Stimulated activated naive B cell treated with anti-CD40 and anti-IgM and Interleukin-4, amounts not matched to agents 10 μg/mL and 1 μg/mL and 100 μg/mL, for 72 hours (primary cell): Measurements from ENCODE around the gene PODN.
A peak's percentile ranks its signal among the peaks of the same experiment; 100 is the strongest.

ENCODE experiments used
- ATAC-seq, 2 donors: fragments of 150-1000 bp; cut with Tn5 transposase; replicated peaks; 2 replicates each; pipeline ENCODE4 v1.10.0; 2021; ENCODE audit warnings: moderate library complexity in 1 of 2
- DNase-seq: peaks from one replicate; pipeline ENCODE4 v3.0.0; 2021
- H3K27ac Mint-ChIP-seq: one replicate; pipeline ENCODE4 v1.8.0; 2022; ENCODE audit warnings: mild to moderate bottlenecking, mixed read lengths
- H3K27me3 Mint-ChIP-seq, 2 donors: one replicate each; pipeline ENCODE4 v1.8.0; 2022; ENCODE audit warnings: mixed read lengths in 2 of 2
- H3K36me3 Mint-ChIP-seq, 2 donors: one replicate each; pipeline ENCODE4 v1.8.0; 2022; ENCODE audit warnings: mixed read lengths in 2 of 2, mild to moderate bottlenecking in 1 of 2
- H3K4me1 Mint-ChIP-seq, 2 donors: one replicate each; pipeline ENCODE4 v1.8.0; 2022; ENCODE audit warnings: mixed read lengths in 2 of 2, mild to moderate bottlenecking in 1 of 2
- H3K4me3 Mint-ChIP-seq, 2 donors: one replicate each; pipeline ENCODE4 v1.8.0; 2022; ENCODE audit warnings: mild to moderate bottlenecking in 2 of 2, mixed read lengths in 2 of 2, moderate library complexity in 1 of 2
- H3K9me3 Mint-ChIP-seq, 2 donors: one replicate each; pipeline ENCODE4 v1.8.0; 2022; ENCODE audit warnings: mixed read lengths in 2 of 2, mild to moderate bottlenecking in 1 of 2

PODN gene

GRCh38 chr1:53061859-53062707 lies at the start of gene PODN:
PODN (plus strand) TSS chr1:53062213; CDS start chr1:53069856, 7,643 bp downstream.
- Mint-ChIP-seq H3K27ac (no peak within 1 kb of the TSS), H3K27me3 (peaks cover 40 to 52% of the 10 kb centered on the region in 2 donors), H3K9me3 (no peaks in the 10 kb centered on the region), H3K4me1 (peaks cover 6 to 11% of the 10 kb centered on the region in 2 donors), H3K4me3 (peak within 1 kb of the TSS; percentile 44 to 64), H3K36me3 (no peaks in the 10 kb centered on the region)
- no peak for DNase-seq
- peak; percentile 34 to 54 for ATAC-seq

GRCh38 chr1:53014791-53015507 lies 47.1 kb upstream of the PODN start:
- peaks cover 3 to 19% of the 10 kb centered on the region in 2 donors for H3K36me3 Mint-ChIP-seq
- peaks cover 16 to 24% of the 10 kb centered on the region in 2 donors for H3K4me1 Mint-ChIP-seq
- DNase-seq, result peak; percentile 78
- no peaks in the 10 kb centered on the region for H3K27me3 Mint-ChIP-seq
- H3K27ac Mint-ChIP-seq, result peak overlapping the region; percentile 84
- peak overlapping the region; percentile 87 to 95 for H3K4me3 Mint-ChIP-seq
- peak; percentile 99 to 100 for ATAC-seq
- no peaks in the 10 kb centered on the region for H3K9me3 Mint-ChIP-seq

- Mint-ChIP-seq H3K4me3 (peak overlapping the region; percentile 87 to 95), H3K4me1 (peaks cover 16 to 24% of the 10 kb centered on the region in 2 donors), H3K27me3 (no peaks in the 10 kb centered on the region), H3K27ac (peak overlapping the region; percentile 68), H3K36me3 (peaks cover 3 to 19% of the 10 kb centered on the region in 2 donors), H3K9me3 (no peaks in the 10 kb centered on the region)
- DNase-seq (no peak), ATAC-seq (no peak)
Observed at GRCh38 chr1:53015508-53015860, 46.5 kb upstream of the PODN start.

- no peaks in the 10 kb centered on the region for H3K27me3 Mint-ChIP-seq
- H3K36me3 Mint-ChIP-seq, result peaks cover 3 to 23% of the 10 kb centered on the region in 2 donors
- ATAC-seq (no peak), DNase-seq (no peak)
- H3K27ac Mint-ChIP-seq, result no peak overlapping the region
- H3K4me1 Mint-ChIP-seq, result peaks cover 16 to 24% of the 10 kb centered on the region in 2 donors
- H3K9me3 Mint-ChIP-seq, result no peaks in the 10 kb centered on the region
- H3K4me3 Mint-ChIP-seq, result no peak overlapping the region
Observed at GRCh38 chr1:53016705-53017104, 45.3 kb upstream of the PODN start.

GRCh38 chr1:53020588-53020987 lies 41.4 kb upstream of the PODN start:
- H3K27ac Mint-ChIP-seq, result no peak overlapping the region
- no peak for DNase-seq
- H3K4me3 Mint-ChIP-seq, result no peak overlapping the region
- peaks cover 3 to 25% of the 10 kb centered on the region in 2 donors for H3K36me3 Mint-ChIP-seq
- ATAC-seq, result no peak
- peaks cover 13 to 19% of the 10 kb centered on the region in 2 donors for H3K4me1 Mint-ChIP-seq
- H3K27me3 Mint-ChIP-seq, result no peaks in the 10 kb centered on the region
- no peaks in the 10 kb centered on the region for H3K9me3 Mint-ChIP-seq

- peaks cover 3 to 21% of the 10 kb centered on the region in 2 donors for H3K36me3 Mint-ChIP-seq
- no peaks in the 10 kb centered on the region for H3K27me3 Mint-ChIP-seq
- H3K9me3 Mint-ChIP-seq, result no peaks in the 10 kb centered on the region
- no peak overlapping the region for H3K4me3 Mint-ChIP-seq
- peaks cover 2 to 3% of the 10 kb centered on the region in 2 donors for H3K4me1 Mint-ChIP-seq
- no peak overlapping the region for H3K27ac Mint-ChIP-seq
- DNase-seq (no peak), ATAC-seq (no peak)
Observed at GRCh38 chr1:53022179-53022578, 39.8 kb upstream of the PODN start.

- no peaks in the 10 kb centered on the region for H3K27me3 Mint-ChIP-seq
- ATAC-seq, result no peak
- H3K4me3 Mint-ChIP-seq, result no peak overlapping the region
Observed at GRCh38 chr1:53023546-53023945, 38.5 kb upstream of the PODN start.

GRCh38 chr1:53024117-53024516 lies 37.9 kb upstream of the PODN start:
- Mint-ChIP-seq H3K4me1 (peaks cover 0 to 1% of the 10 kb centered on the region in 2 donors), H3K4me3 (no peak overlapping the region), H3K9me3 (no peaks in the 10 kb centered on the region), H3K27ac (no peak overlapping the region), H3K27me3 (no peaks in the 10 kb centered on the region), H3K36me3 (peaks cover 2 to 9% of the 10 kb centered on the region in 2 donors)
- DNase-seq (no peak), ATAC-seq (no peak)

More at GRCh38 chr1:53023546-53023945, 38.5 kb upstream of the PODN start:
- H3K27ac Mint-ChIP-seq, result no peak overlapping the region
- no peak for DNase-seq
- no peaks in the 10 kb centered on the region for H3K9me3 Mint-ChIP-seq
- H3K36me3 Mint-ChIP-seq, result peaks cover 2 to 13% of the 10 kb centered on the region in 2 donors
- peaks cover 0 to 1% of the 10 kb centered on the region in 2 donors for H3K4me1 Mint-ChIP-seq

- H3K36me3 Mint-ChIP-seq, result peaks cover 2 to 9% of the 10 kb centered on the region in 2 donors
- H3K27me3 Mint-ChIP-seq, result no peaks in the 10 kb centered on the region
- DNase-seq (no peak), ATAC-seq (no peak)
- no peak overlapping the region for H3K27ac Mint-ChIP-seq
- no peak overlapping the region for H3K4me3 Mint-ChIP-seq
- no peaks in the 10 kb centered on the region for H3K9me3 Mint-ChIP-seq
- H3K4me1 Mint-ChIP-seq, result peaks cover 0 to 1% of the 10 kb centered on the region in 2 donors
Observed at GRCh38 chr1:53025034-53025768, 36.8 kb upstream of the PODN start.

- Mint-ChIP-seq H3K4me1 (peaks cover 0 to 1% of the 10 kb centered on the region in 2 donors), H3K4me3 (no peak overlapping the region), H3K36me3 (peaks cover 3 to 7% of the 10 kb centered on the region in 2 donors), H3K9me3 (no peaks in the 10 kb centered on the region), H3K27me3 (no peaks in the 10 kb centered on the region), H3K27ac (no peak overlapping the region)
- DNase-seq (no peak), ATAC-seq (no peak)
Observed at GRCh38 chr1:53025769-53026112, 36.3 kb upstream of the PODN start.

- DNase-seq (no peak), ATAC-seq (no peak)
- Mint-ChIP-seq H3K36me3 (peaks cover 5 to 8% of the 10 kb centered on the region in 2 donors), H3K4me3 (no peak overlapping the region), H3K27ac (no peak overlapping the region), H3K4me1 (peaks cover 1% of the 10 kb centered on the region in 2 donors), H3K27me3 (no peaks in the 10 kb centered on the region), H3K9me3 (no peaks in the 10 kb centered on the region)
Observed at GRCh38 chr1:53026254-53026653, 35.8 kb upstream of the PODN start.

GRCh38 chr1:53031732-53032131 lies 30.3 kb upstream of the PODN start:
- Mint-ChIP-seq H3K36me3 (peaks cover 15 to 17% of the 10 kb centered on the region in 2 donors), H3K4me1 (peaks cover 0 to 4% of the 10 kb centered on the region in 2 donors), H3K4me3 (no peak overlapping the region), H3K9me3 (no peaks in the 10 kb centered on the region), H3K27me3 (no peaks in the 10 kb centered on the region), H3K27ac (no peak overlapping the region)
- ATAC-seq, result no peak
- DNase-seq, result no peak

GRCh38 chr1:53037159-53037558 lies 24.9 kb upstream of the PODN start:
- Mint-ChIP-seq H3K9me3 (no peaks in the 10 kb centered on the region), H3K27me3 (no peaks in the 10 kb centered on the region), H3K4me1 (peaks cover 0 to 2% of the 10 kb centered on the region in 2 donors), H3K27ac (no peak overlapping the region), H3K36me3 (peaks cover 22 to 33% of the 10 kb centered on the region in 2 donors), H3K4me3 (no peak overlapping the region)
- DNase-seq (no peak), ATAC-seq (no peak)

- no peaks in the 10 kb centered on the region for H3K27me3 Mint-ChIP-seq
- H3K9me3 Mint-ChIP-seq, result no peaks in the 10 kb centered on the region
- DNase-seq (no peak), ATAC-seq (no peak)
- no peak overlapping the region for H3K27ac Mint-ChIP-seq
- H3K4me3 Mint-ChIP-seq, result no peak overlapping the region
- peaks cover 0 to 2% of the 10 kb centered on the region in 2 donors for H3K4me1 Mint-ChIP-seq
- peaks cover 17 to 31% of the 10 kb centered on the region in 2 donors for H3K36me3 Mint-ChIP-seq
Observed at GRCh38 chr1:53038566-53038965, 23.4 kb upstream of the PODN start.
